ENCODE measurements around the gene GABRA1. TPM values are rescaled to one million over a fixed set of nuclear protein-coding genes. Genes with fewer than 3 reads are reported as not detected.

Gene GABRA1
- total RNA-seq, 1 experiment from 2014 or later = not detected

- Histone ChIP-seq H3K4me2 (ENCODE audit: low read depth, low read length, poor library complexity, severe bottlenecking) (no peak overlapping the region), H3K4me1 (ENCODE audit: low read length) (no peaks in the 10 kb centered on the region), H4K20me1 (ENCODE audit: insufficient read depth, low read depth, low read length) (no peaks in the 10 kb centered on the region), H3K27me3 (ENCODE audit: low read length) (no peaks in the 10 kb centered on the region), H3K36me3 (ENCODE audit: insufficient read depth, low read length) (no peaks in the 10 kb centered on the region), H3K79me2 (ENCODE audit: low read length) (no peaks in the 10 kb centered on the region), H3K9ac (ENCODE audit: low read length) (no peak overlapping the region), H3K27ac (ENCODE audit: low read length) (no peak overlapping the region), H3K9me2 (replicated peaks; ENCODE audit: insufficient read depth, low read length) (no peaks in the 10 kb centered on the region), H3K9me3 (ENCODE audit: low read length) (peaks cover 5% of the 10 kb centered on the region; the same call in 1 of the 2 replicates), H3K4me3 (ENCODE audit: low read length) (no peak overlapping the region), H2AFZ (ENCODE audit: low read length) (no peak overlapping the region)
- DNase-seq = no peak
Measured at GRCh38 chr5:161863259-161863658, 15.3 kb downstream of the GABRA1 start.

GRCh38 chr5:161863811-161864210 lies 15.9 kb downstream of the GABRA1 start:
- Histone ChIP-seq H3K9ac (ENCODE audit: low read length) (no peak overlapping the region), H3K36me3 (ENCODE audit: insufficient read depth, low read length) (no peaks in the 10 kb centered on the region), H3K79me2 (ENCODE audit: low read length) (no peaks in the 10 kb centered on the region), H3K9me2 (replicated peaks; ENCODE audit: insufficient read depth, low read length) (no peaks in the 10 kb centered on the region), H2AFZ (ENCODE audit: low read length) (no peak overlapping the region), H3K9me3 (ENCODE audit: low read length) (peaks cover 5% of the 10 kb centered on the region; the same call in 1 of the 2 replicates), H3K4me1 (ENCODE audit: low read length) (no peaks in the 10 kb centered on the region), H3K27me3 (ENCODE audit: low read length) (no peaks in the 10 kb centered on the region), H3K4me2 (ENCODE audit: low read depth, low read length, poor library complexity, severe bottlenecking) (no peak overlapping the region), H4K20me1 (ENCODE audit: insufficient read depth, low read depth, low read length) (no peaks in the 10 kb centered on the region), H3K27ac (ENCODE audit: low read length) (no peak overlapping the region), H3K4me3 (ENCODE audit: low read length) (no peak overlapping the region)
- DNase-seq = no peak

- Histone ChIP-seq H3K79me2 (ENCODE audit: low read length) (no peaks in the 10 kb centered on the region), H3K36me3 (ENCODE audit: insufficient read depth, low read length) (no peaks in the 10 kb centered on the region), H3K9me2 (replicated peaks; ENCODE audit: insufficient read depth, low read length) (no peaks in the 10 kb centered on the region), H3K4me3 (ENCODE audit: low read length) (no peak overlapping the region), H3K9me3 (ENCODE audit: low read length) (peaks cover 5% of the 10 kb centered on the region; the same call in 1 of the 2 replicates), H3K27me3 (ENCODE audit: low read length) (no peaks in the 10 kb centered on the region), H3K9ac (ENCODE audit: low read length) (no peak overlapping the region), H3K4me1 (ENCODE audit: low read length) (no peaks in the 10 kb centered on the region), H2AFZ (ENCODE audit: low read length) (no peak overlapping the region), H4K20me1 (ENCODE audit: insufficient read depth, low read depth, low read length) (no peaks in the 10 kb centered on the region), H3K27ac (ENCODE audit: low read length) (no peak overlapping the region), H3K4me2 (ENCODE audit: low read depth, low read length, poor library complexity, severe bottlenecking) (no peak overlapping the region)
- DNase-seq = no peak
Measured at GRCh38 chr5:161865510-161865909, 17.6 kb downstream of the GABRA1 start.

GRCh38 chr5:161889971-161890370 lies 42.1 kb downstream of the GABRA1 start:
- peaks cover 29% of the 10 kb centered on the region for H3K9me3 ChIP-seq (ENCODE audit: low read length)
- no peak overlapping the region for H3K27ac ChIP-seq (ENCODE audit: low read length)
- H3K79me2 ChIP-seq (ENCODE audit: low read length) = no peaks in the 10 kb centered on the region
- no peak overlapping the region for H3K4me3 ChIP-seq (ENCODE audit: low read length)
- no peak overlapping the region for H2AFZ ChIP-seq (ENCODE audit: low read length)
- no peak for DNase-seq
- H3K9me2 ChIP-seq (replicated peaks; ENCODE audit: insufficient read depth, low read length) = no peaks in the 10 kb centered on the region
- H3K4me2 ChIP-seq (ENCODE audit: low read depth, low read length, poor library complexity, severe bottlenecking) = no peak overlapping the region
- H3K9ac ChIP-seq (ENCODE audit: low read length) = no peak overlapping the region
- no peaks in the 10 kb centered on the region for H4K20me1 ChIP-seq (ENCODE audit: insufficient read depth, low read depth, low read length)
- no peaks in the 10 kb centered on the region for H3K4me1 ChIP-seq (ENCODE audit: low read length)
- no peaks in the 10 kb centered on the region for H3K36me3 ChIP-seq (ENCODE audit: insufficient read depth, low read length)
- no peaks in the 10 kb centered on the region for H3K27me3 ChIP-seq (ENCODE audit: low read length)

GRCh38 chr5:161895514-161895913 lies 47.6 kb downstream of the GABRA1 start:
- Histone ChIP-seq H3K79me2 (ENCODE audit: low read length) (no peaks in the 10 kb centered on the region), H3K9ac (ENCODE audit: low read length) (no peak overlapping the region), H3K9me2 (replicated peaks; ENCODE audit: insufficient read depth, low read length) (no peaks in the 10 kb centered on the region), H3K27me3 (ENCODE audit: low read length) (no peaks in the 10 kb centered on the region), H3K4me2 (ENCODE audit: low read depth, low read length, poor library complexity, severe bottlenecking) (no peak overlapping the region), H3K27ac (ENCODE audit: low read length) (no peak overlapping the region), H4K20me1 (ENCODE audit: insufficient read depth, low read depth, low read length) (no peaks in the 10 kb centered on the region), H3K36me3 (ENCODE audit: insufficient read depth, low read length) (no peaks in the 10 kb centered on the region), H3K9me3 (ENCODE audit: low read length) (peaks cover 9% of the 10 kb centered on the region), H2AFZ (ENCODE audit: low read length) (no peak overlapping the region), H3K4me3 (ENCODE audit: low read length) (no peak overlapping the region), H3K4me1 (ENCODE audit: low read length) (no peaks in the 10 kb centered on the region)
- no peak for DNase-seq

GRCh38 chr5:161897033-161897432 lies 49.1 kb downstream of the GABRA1 start:
- H3K9ac ChIP-seq (ENCODE audit: low read length) = no peak overlapping the region
- DNase-seq = no peak
- no peak overlapping the region for H3K4me2 ChIP-seq (ENCODE audit: low read depth, low read length, poor library complexity, severe bottlenecking)
- H3K27ac ChIP-seq (ENCODE audit: low read length) = no peak overlapping the region
- no peaks in the 10 kb centered on the region for H3K27me3 ChIP-seq (ENCODE audit: low read length)
- no peaks in the 10 kb centered on the region for H3K36me3 ChIP-seq (ENCODE audit: insufficient read depth, low read length)
- H3K79me2 ChIP-seq (ENCODE audit: low read length) = no peaks in the 10 kb centered on the region
- peaks cover 13% of the 10 kb centered on the region for H3K9me3 ChIP-seq (ENCODE audit: low read length)
- H4K20me1 ChIP-seq (ENCODE audit: insufficient read depth, low read depth, low read length) = no peaks in the 10 kb centered on the region
- no peak overlapping the region for H2AFZ ChIP-seq (ENCODE audit: low read length)
- no peaks in the 10 kb centered on the region for H3K4me1 ChIP-seq (ENCODE audit: low read length)
- H3K9me2 ChIP-seq (replicated peaks; ENCODE audit: insufficient read depth, low read length) = no peaks in the 10 kb centered on the region
- no peak overlapping the region for H3K4me3 ChIP-seq (ENCODE audit: low read length)

GRCh38 chr5:161899590-161899989 lies 51.7 kb downstream of the GABRA1 start:
- Histone ChIP-seq H3K9me3 (ENCODE audit: low read length) (peaks cover 10% of the 10 kb centered on the region), H4K20me1 (ENCODE audit: insufficient read depth, low read depth, low read length) (no peaks in the 10 kb centered on the region), H3K9me2 (replicated peaks; ENCODE audit: insufficient read depth, low read length) (no peaks in the 10 kb centered on the region), H3K27ac (ENCODE audit: low read length) (no peak overlapping the region), H3K4me3 (ENCODE audit: low read length) (no peak overlapping the region), H3K27me3 (ENCODE audit: low read length) (no peaks in the 10 kb centered on the region), H3K9ac (ENCODE audit: low read length) (no peak overlapping the region), H3K4me2 (ENCODE audit: low read depth, low read length, poor library complexity, severe bottlenecking) (no peak overlapping the region), H3K79me2 (ENCODE audit: low read length) (no peaks in the 10 kb centered on the region), H3K4me1 (ENCODE audit: low read length) (no peaks in the 10 kb centered on the region), H2AFZ (ENCODE audit: low read length) (no peak overlapping the region), H3K36me3 (ENCODE audit: insufficient read depth, low read length) (no peaks in the 10 kb centered on the region)
- no peak for DNase-seq

- H3K9me2 ChIP-seq (replicated peaks; ENCODE audit: insufficient read depth, low read length) = no peaks in the 10 kb centered on the region
- H4K20me1 ChIP-seq (ENCODE audit: insufficient read depth, low read depth, low read length) = no peaks in the 10 kb centered on the region
- no peak overlapping the region for H3K27ac ChIP-seq (ENCODE audit: low read length)
- no peaks in the 10 kb centered on the region for H3K27me3 ChIP-seq (ENCODE audit: low read length)
- H3K36me3 ChIP-seq (ENCODE audit: insufficient read depth, low read length) = no peaks in the 10 kb centered on the region
- no peak for DNase-seq
- no peaks in the 10 kb centered on the region for H3K79me2 ChIP-seq (ENCODE audit: low read length)
- H3K4me2 ChIP-seq (ENCODE audit: low read depth, low read length, poor library complexity, severe bottlenecking) = no peak overlapping the region
- peaks cover 4% of the 10 kb centered on the region for H3K9me3 ChIP-seq (ENCODE audit: low read length)
- no peak overlapping the region for H2AFZ ChIP-seq (ENCODE audit: low read length)
- no peak overlapping the region for H3K9ac ChIP-seq (ENCODE audit: low read length)
- H3K4me3 ChIP-seq (ENCODE audit: low read length) = no peak overlapping the region
- H3K4me1 ChIP-seq (ENCODE audit: low read length) = no peaks in the 10 kb centered on the region
Measured at GRCh38 chr5:161900981-161901380, 53.1 kb downstream of the GABRA1 start.

- H3K27ac ChIP-seq (ENCODE audit: low read length) = no peak overlapping the region
- no peak overlapping the region for H2AFZ ChIP-seq (ENCODE audit: low read length)
- H3K9ac ChIP-seq (ENCODE audit: low read length) = no peak overlapping the region
- no peak overlapping the region for H3K4me2 ChIP-seq (ENCODE audit: low read depth, low read length, poor library complexity, severe bottlenecking)
- H3K9me3 ChIP-seq (ENCODE audit: low read length) = peaks cover 9% of the 10 kb centered on the region
- H3K27me3 ChIP-seq (ENCODE audit: low read length) = no peaks in the 10 kb centered on the region
- no peak overlapping the region for H3K4me3 ChIP-seq (ENCODE audit: low read length)
- H3K9me2 ChIP-seq (replicated peaks; ENCODE audit: insufficient read depth, low read length) = peaks cover 4% of the 10 kb centered on the region; the same call in 1 of the 2 replicates
- H3K36me3 ChIP-seq (ENCODE audit: insufficient read depth, low read length) = no peaks in the 10 kb centered on the region
- no peaks in the 10 kb centered on the region for H3K4me1 ChIP-seq (ENCODE audit: low read length)
- H3K79me2 ChIP-seq (ENCODE audit: low read length) = no peaks in the 10 kb centered on the region
- DNase-seq = no peak
- no peaks in the 10 kb centered on the region for H4K20me1 ChIP-seq (ENCODE audit: insufficient read depth, low read depth, low read length)
Measured at GRCh38 chr5:161921781-161922180, 73.9 kb downstream of the GABRA1 start.

Data from Karpas-422 (cell line).